ENCODE results near the gene BRME1. TPM values are rescaled to one million over a fixed set of nuclear protein-coding genes. Genes with fewer than 3 reads are reported as not detected.

Gene BRME1
- total RNA-seq, 1 donor from 2014 or later, result 4.6 TPM

DNA sequence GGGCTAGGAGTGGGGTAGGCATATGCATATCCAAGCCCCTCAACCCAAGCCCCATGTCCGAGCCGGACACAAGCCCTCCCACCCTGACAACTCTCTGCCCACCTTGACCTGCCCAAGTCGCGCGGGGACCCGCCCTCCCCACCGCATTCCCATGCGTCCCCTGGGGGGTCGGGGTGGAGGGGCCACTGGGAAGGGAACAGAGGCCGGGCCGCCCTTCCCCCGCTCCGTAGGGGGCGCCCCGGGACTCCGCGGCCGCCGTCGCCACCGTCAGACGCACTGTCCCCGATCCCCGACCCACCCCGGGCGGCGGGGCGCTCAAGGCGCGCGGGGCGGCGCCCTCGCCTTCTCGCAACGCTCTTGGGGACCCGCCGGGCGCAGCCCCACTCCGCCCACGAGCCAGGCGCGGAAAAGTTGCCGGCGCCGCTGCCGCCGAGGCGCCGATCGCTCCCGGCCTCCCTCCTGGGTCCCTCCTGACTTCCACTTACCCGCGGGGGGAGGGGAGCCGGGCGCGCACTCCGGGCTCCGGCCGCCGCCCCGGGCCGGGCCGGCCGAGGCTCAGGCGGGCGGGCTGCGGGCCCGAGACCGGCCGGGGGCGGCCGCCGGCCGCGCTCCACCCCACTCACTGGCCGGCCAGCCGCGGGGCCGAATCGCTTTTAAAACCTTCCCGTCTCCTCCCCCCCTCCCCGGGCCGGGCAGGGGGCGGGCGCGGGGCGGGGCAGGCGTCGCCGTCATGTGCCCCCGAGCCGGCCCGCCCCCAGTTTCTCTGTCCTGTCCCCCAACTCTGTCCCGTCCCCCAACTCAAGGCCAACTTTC, 63.4 kb downstream of the BRME1 start:
- Mint-ChIP-seq H3K27me3 (ENCODE audit: unreplicated experiment) (peaks cover 4% of the 10 kb centered on the region), H3K4me1 (ENCODE audit: low read depth, unreplicated experiment) (peaks cover 1% of the 10 kb centered on the region), H3K4me3 (ENCODE audit: unreplicated experiment) (peak overlapping the region; percentile 82), H3K36me3 (ENCODE audit: unreplicated experiment) (no peaks in the 10 kb centered on the region), H3K9me3 (ENCODE audit: unreplicated experiment) (peaks cover 3% of the 10 kb centered on the region), H3K27ac (ENCODE audit: unreplicated experiment) (no peak overlapping the region)
- no peak for TF ChIP-seq CTCF (IDR thresholded peaks at IDR 0.05; ENCODE audit: partially characterized antibody, unreplicated experiment)
- DNase-seq, result no peak

GRCh38 chr19:13841962-13842290, 64.0 kb downstream of the BRME1 start:
- no peaks in the 10 kb centered on the region for H3K36me3 Mint-ChIP-seq (ENCODE audit: unreplicated experiment)
- TF ChIP-seq CTCF (IDR thresholded peaks at IDR 0.05; ENCODE audit: partially characterized antibody, unreplicated experiment), result no peak
- peaks cover 1% of the 10 kb centered on the region for H3K4me1 Mint-ChIP-seq (ENCODE audit: low read depth, unreplicated experiment)
- no peak overlapping the region for H3K27ac Mint-ChIP-seq (ENCODE audit: unreplicated experiment)
- DNase-seq, result no peak
- peaks cover 3% of the 10 kb centered on the region for H3K9me3 Mint-ChIP-seq (ENCODE audit: unreplicated experiment)
- peak overlapping the region; percentile 74 for H3K4me3 Mint-ChIP-seq (ENCODE audit: unreplicated experiment)
- peaks cover 4% of the 10 kb centered on the region for H3K27me3 Mint-ChIP-seq (ENCODE audit: unreplicated experiment)

GRCh38 chr19:13841086-13841961, 64.6 kb downstream of the BRME1 start:
- H3K27ac Mint-ChIP-seq (ENCODE audit: unreplicated experiment), result no peak overlapping the region
- H3K27me3 Mint-ChIP-seq (ENCODE audit: unreplicated experiment), result peaks cover 4% of the 10 kb centered on the region
- H3K9me3 Mint-ChIP-seq (ENCODE audit: unreplicated experiment), result peaks cover 3% of the 10 kb centered on the region

GRCh38 chr19:13840305-13841085, 65.4 kb downstream of the BRME1 start:
- peaks cover 4% of the 10 kb centered on the region for H3K27me3 Mint-ChIP-seq (ENCODE audit: unreplicated experiment)
- no peak for TF ChIP-seq CTCF (IDR thresholded peaks at IDR 0.05; ENCODE audit: partially characterized antibody, unreplicated experiment)
- H3K4me3 Mint-ChIP-seq (ENCODE audit: unreplicated experiment), result peak overlapping the region; percentile 38
- DNase-seq, result no peak
- no peaks in the 10 kb centered on the region for H3K36me3 Mint-ChIP-seq (ENCODE audit: unreplicated experiment)
- H3K9me3 Mint-ChIP-seq (ENCODE audit: unreplicated experiment), result peaks cover 2% of the 10 kb centered on the region
- H3K27ac Mint-ChIP-seq (ENCODE audit: unreplicated experiment), result no peak overlapping the region
- peaks cover 1% of the 10 kb centered on the region for H3K4me1 Mint-ChIP-seq (ENCODE audit: low read depth, unreplicated experiment)

More at GRCh38 chr19:13841086-13841961, 64.6 kb downstream of the BRME1 start:
- TF ChIP-seq CTCF (IDR thresholded peaks at IDR 0.05; ENCODE audit: partially characterized antibody, unreplicated experiment), result no peak
- no peaks in the 10 kb centered on the region for H3K36me3 Mint-ChIP-seq (ENCODE audit: unreplicated experiment)
- peaks cover 1% of the 10 kb centered on the region for H3K4me1 Mint-ChIP-seq (ENCODE audit: low read depth, unreplicated experiment)
- H3K4me3 Mint-ChIP-seq (ENCODE audit: unreplicated experiment), result peak overlapping the region; percentile 74
- DNase-seq, result no peak
